Embryonic facial prominence (tissue), 1 donor: ENCODE data around the gene RNF5.
"Not testable (repeated sequence)": the region's sequence is repeated elsewhere in the genome, so short reads cannot be mapped to it uniquely, and the experiment has no call there.

Source experiments
- DNase-seq: peaks from one replicate; pipeline ENCODE4 v3.0.0-alpha.2; 2016; ENCODE audit errors: extremely low spot score

Gene RNF5

GRCh38 chr6:32177788-32178546, at the start of gene RNF5:
Gene RNF5, plus strand, starts transcription at chr6:32178405. Its CDS starts 107 bp downstream, at chr6:32178512.
- peak; percentile 100 for DNase-seq

- no peak for DNase-seq
These were observed 49.4 kb upstream of the RNF5 start for GRCh38 chr6:32128751-32129296.

GRCh38 chr6:32129297-32130088, 48.7 kb upstream of the RNF5 start:
- no peak for DNase-seq

- no peak for DNase-seq
These were observed 46.7 kb upstream of the RNF5 start for GRCh38 chr6:32131439-32131948.

GRCh38 chr6:32132110-32132509, 46.1 kb upstream of the RNF5 start:
- no peak for DNase-seq

- no peak for DNase-seq
These were observed 44.4 kb upstream of the RNF5 start for GRCh38 chr6:32133786-32134185.

- DNase-seq: no peak
These were observed 40.8 kb upstream of the RNF5 start for GRCh38 chr6:32137454-32137853.

- DNase-seq: no peak
These were observed 38.6 kb upstream of the RNF5 start for GRCh38 chr6:32139590-32139989.

GRCh38 chr6:32140420-32141046, 37.7 kb upstream of the RNF5 start:
- no peak for DNase-seq

- not testable (repeated sequence) for DNase-seq
These were observed 34.0 kb upstream of the RNF5 start for GRCh38 chr6:32144238-32144637.

- no peak for DNase-seq
These were observed 31.9 kb upstream of the RNF5 start for GRCh38 chr6:32146287-32146686.

- DNase-seq: no peak
These were observed 31.5 kb upstream of the RNF5 start for GRCh38 chr6:32146687-32147086.

GRCh38 chr6:32147401-32148132, 30.6 kb upstream of the RNF5 start:
- DNase-seq: no peak

GRCh38 chr6:32148289-32149091, 29.7 kb upstream of the RNF5 start:
- DNase-seq: no peak

GRCh38 chr6:32149092-32149755, 29.0 kb upstream of the RNF5 start:
- DNase-seq: no peak

- no peak for DNase-seq
These were observed 28.0 kb upstream of the RNF5 start for GRCh38 chr6:32149932-32150870.

- DNase-seq: no peak
These were observed 26.9 kb upstream of the RNF5 start for GRCh38 chr6:32151181-32151862.
